ENCODE measurements around the gene SH3RF1. TPM values are rescaled to one million over a fixed set of nuclear protein-coding genes. Genes with fewer than 3 reads are reported as not detected.

The SH3RF1 gene
- total RNA-seq, 2 experiments from 2014 or later = 0.54 to 0.87 TPM

- Mint-ChIP-seq H3K4me3 (no peak overlapping the region), H3K36me3 (no peaks in the 10 kb centered on the region), H3K4me1 (peaks cover 2% of the 10 kb centered on the region), H3K9me3 (no peaks in the 10 kb centered on the region), H3K27ac (no peak overlapping the region), H3K27me3 (no peaks in the 10 kb centered on the region)
- no peak for DNase-seq
Observed at GRCh38 chr4:169163495-169163894, 107.3 kb downstream of the SH3RF1 start.

GRCh38 chr4:169160825-169161224, 109.9 kb downstream of the SH3RF1 start:
- Mint-ChIP-seq H3K36me3 (no peaks in the 10 kb centered on the region), H3K27me3 (no peaks in the 10 kb centered on the region), H3K27ac (no peak overlapping the region), H3K4me3 (no peak overlapping the region), H3K9me3 (no peaks in the 10 kb centered on the region), H3K4me1 (no peaks in the 10 kb centered on the region)
- no peak for DNase-seq

GRCh38 chr4:169159624-169160171, 111.1 kb downstream of the SH3RF1 start:
- no peaks in the 10 kb centered on the region for H3K27me3 Mint-ChIP-seq
- DNase-seq = no peak
- no peak overlapping the region for H3K4me3 Mint-ChIP-seq
- no peaks in the 10 kb centered on the region for H3K9me3 Mint-ChIP-seq
- no peak overlapping the region for H3K27ac Mint-ChIP-seq
- H3K36me3 Mint-ChIP-seq = no peaks in the 10 kb centered on the region
- H3K4me1 Mint-ChIP-seq = no peaks in the 10 kb centered on the region

DNA sequence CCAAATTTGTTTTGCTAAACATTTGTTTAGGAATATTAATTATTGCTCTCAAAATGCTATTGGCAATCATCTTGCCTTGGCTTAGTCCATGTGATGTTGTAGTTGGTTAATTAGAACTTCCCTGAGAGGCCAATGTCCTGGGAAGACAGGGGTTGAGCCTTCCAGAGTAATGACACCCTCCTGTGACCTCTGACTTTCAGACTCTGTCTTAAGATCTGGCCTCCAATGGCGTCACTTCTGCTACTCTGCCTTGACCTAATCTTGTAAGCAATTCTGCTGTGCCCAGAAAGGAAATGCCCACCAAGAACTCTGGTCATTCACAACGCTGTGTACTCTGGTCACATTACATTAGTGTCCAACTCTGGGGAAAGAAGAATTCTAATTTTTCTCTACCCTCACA, 111.9 kb downstream of the SH3RF1 start:
- Mint-ChIP-seq H3K4me3 (no peak overlapping the region), H3K27me3 (no peaks in the 10 kb centered on the region), H3K27ac (no peak overlapping the region), H3K4me1 (no peaks in the 10 kb centered on the region), H3K9me3 (no peaks in the 10 kb centered on the region), H3K36me3 (no peaks in the 10 kb centered on the region)
- no peak for DNase-seq

- Mint-ChIP-seq H3K4me1 (no peaks in the 10 kb centered on the region), H3K4me3 (no peak overlapping the region), H3K27ac (no peak overlapping the region), H3K27me3 (no peaks in the 10 kb centered on the region), H3K9me3 (no peaks in the 10 kb centered on the region), H3K36me3 (no peaks in the 10 kb centered on the region)
- no peak for DNase-seq
Observed at GRCh38 chr4:169158046-169158445, 112.7 kb downstream of the SH3RF1 start.

DNA sequence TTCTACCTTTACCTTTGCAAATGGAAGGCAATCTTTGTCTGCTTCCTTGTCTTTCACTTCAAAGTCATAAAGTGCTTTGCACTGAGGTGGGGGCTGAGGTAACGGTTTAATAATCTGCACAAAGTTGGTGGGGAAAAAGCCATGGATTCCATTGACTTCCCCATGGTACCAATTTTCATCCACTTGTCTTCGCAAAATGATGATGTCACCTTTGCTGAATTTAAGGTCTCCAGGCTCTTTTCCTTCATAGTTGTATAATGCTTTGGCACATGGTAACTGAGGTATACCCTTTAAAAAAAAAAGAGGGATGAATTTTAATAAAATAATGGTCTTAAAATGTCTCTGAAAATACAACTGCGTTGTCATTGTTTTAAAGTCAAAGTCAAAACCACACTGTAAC, 114.4 kb downstream of the SH3RF1 start:
- Mint-ChIP-seq H3K4me3 (no peak overlapping the region), H3K9me3 (no peaks in the 10 kb centered on the region), H3K4me1 (no peaks in the 10 kb centered on the region), H3K27ac (no peak overlapping the region), H3K27me3 (no peaks in the 10 kb centered on the region), H3K36me3 (no peaks in the 10 kb centered on the region)
- DNase-seq = no peak

DNA sequence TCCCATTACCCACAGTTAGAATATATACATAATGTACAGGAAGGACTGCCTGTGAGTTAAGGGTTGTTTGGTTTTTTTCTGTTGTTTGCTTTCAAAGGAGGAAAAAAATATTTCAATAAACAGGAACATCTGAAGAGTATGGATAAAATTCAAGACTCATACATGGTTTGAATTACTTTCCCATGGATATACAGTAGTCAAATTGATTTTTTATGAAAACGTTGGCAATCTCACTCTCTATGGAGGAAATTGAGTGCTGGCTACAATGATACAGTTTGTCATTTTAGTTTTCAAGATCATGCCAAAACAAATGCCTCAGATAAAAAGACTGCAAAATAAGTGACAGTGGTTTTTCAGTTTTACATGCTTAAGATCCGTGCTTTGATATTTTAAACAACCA, 116.6 kb downstream of the SH3RF1 start:
- no peak overlapping the region for H3K27ac Mint-ChIP-seq
- no peaks in the 10 kb centered on the region for H3K27me3 Mint-ChIP-seq
- DNase-seq = no peak
- H3K4me3 Mint-ChIP-seq = no peak overlapping the region
- no peaks in the 10 kb centered on the region for H3K36me3 Mint-ChIP-seq
- no peaks in the 10 kb centered on the region for H3K9me3 Mint-ChIP-seq
- H3K4me1 Mint-ChIP-seq = no peaks in the 10 kb centered on the region

GRCh38 chr4:169153481-169154087, 117.2 kb downstream of the SH3RF1 start:
- H3K27ac Mint-ChIP-seq = no peak overlapping the region
- no peaks in the 10 kb centered on the region for H3K27me3 Mint-ChIP-seq
- no peaks in the 10 kb centered on the region for H3K4me1 Mint-ChIP-seq
- no peaks in the 10 kb centered on the region for H3K9me3 Mint-ChIP-seq
- no peaks in the 10 kb centered on the region for H3K36me3 Mint-ChIP-seq
- no peak for DNase-seq
- no peak overlapping the region for H3K4me3 Mint-ChIP-seq

- no peak overlapping the region for H3K27ac Mint-ChIP-seq
- H3K9me3 Mint-ChIP-seq = no peaks in the 10 kb centered on the region
- no peak for DNase-seq
- H3K4me3 Mint-ChIP-seq = no peak overlapping the region
- H3K27me3 Mint-ChIP-seq = no peaks in the 10 kb centered on the region
- H3K4me1 Mint-ChIP-seq = no peaks in the 10 kb centered on the region
- H3K36me3 Mint-ChIP-seq = no peaks in the 10 kb centered on the region
Observed at GRCh38 chr4:169152899-169153298, 117.9 kb downstream of the SH3RF1 start.

- no peaks in the 10 kb centered on the region for H3K4me1 Mint-ChIP-seq
- no peaks in the 10 kb centered on the region for H3K36me3 Mint-ChIP-seq
- no peak overlapping the region for H3K4me3 Mint-ChIP-seq
- DNase-seq = no peak
- no peak overlapping the region for H3K27ac Mint-ChIP-seq
- no peaks in the 10 kb centered on the region for H3K27me3 Mint-ChIP-seq
- no peaks in the 10 kb centered on the region for H3K9me3 Mint-ChIP-seq
Observed at GRCh38 chr4:169152098-169152497, 118.7 kb downstream of the SH3RF1 start.

GRCh38 chr4:169151671-169152070, 119.1 kb downstream of the SH3RF1 start:
- no peak overlapping the region for H3K27ac Mint-ChIP-seq
- H3K9me3 Mint-ChIP-seq = no peaks in the 10 kb centered on the region
- no peak overlapping the region for H3K4me3 Mint-ChIP-seq
- H3K4me1 Mint-ChIP-seq = no peaks in the 10 kb centered on the region
- H3K27me3 Mint-ChIP-seq = no peaks in the 10 kb centered on the region
- no peak for DNase-seq
- H3K36me3 Mint-ChIP-seq = no peaks in the 10 kb centered on the region

DNA sequence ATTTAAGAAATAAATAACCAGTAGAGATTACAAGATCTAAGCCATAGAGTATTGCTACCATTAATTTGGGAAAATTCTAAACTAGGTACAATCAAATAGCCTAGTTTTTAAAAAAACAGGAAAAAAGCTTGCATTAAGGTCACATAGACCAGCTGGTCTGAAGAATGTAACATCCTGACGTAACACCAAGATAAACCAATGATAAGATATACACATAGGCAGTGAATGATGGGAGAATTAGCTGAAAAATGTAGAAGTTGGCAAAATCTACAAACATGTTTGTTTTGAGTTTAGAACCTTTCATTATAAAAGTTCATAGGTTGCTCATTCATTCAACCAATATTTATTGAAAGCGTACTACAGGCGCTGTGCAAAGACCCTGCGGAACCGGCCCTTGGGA, 120.0 kb downstream of the SH3RF1 start:
- Mint-ChIP-seq H3K36me3 (no peaks in the 10 kb centered on the region), H3K27ac (no peak overlapping the region), H3K27me3 (no peaks in the 10 kb centered on the region), H3K4me1 (no peaks in the 10 kb centered on the region), H3K4me3 (no peak overlapping the region), H3K9me3 (no peaks in the 10 kb centered on the region)
- no peak for DNase-seq

- Mint-ChIP-seq H3K27me3 (no peaks in the 10 kb centered on the region), H3K4me3 (no peak overlapping the region), H3K9me3 (no peaks in the 10 kb centered on the region), H3K4me1 (no peaks in the 10 kb centered on the region), H3K27ac (no peak overlapping the region), H3K36me3 (no peaks in the 10 kb centered on the region)
- no peak for DNase-seq
Observed at GRCh38 chr4:169148885-169149284, 121.9 kb downstream of the SH3RF1 start.

DNA sequence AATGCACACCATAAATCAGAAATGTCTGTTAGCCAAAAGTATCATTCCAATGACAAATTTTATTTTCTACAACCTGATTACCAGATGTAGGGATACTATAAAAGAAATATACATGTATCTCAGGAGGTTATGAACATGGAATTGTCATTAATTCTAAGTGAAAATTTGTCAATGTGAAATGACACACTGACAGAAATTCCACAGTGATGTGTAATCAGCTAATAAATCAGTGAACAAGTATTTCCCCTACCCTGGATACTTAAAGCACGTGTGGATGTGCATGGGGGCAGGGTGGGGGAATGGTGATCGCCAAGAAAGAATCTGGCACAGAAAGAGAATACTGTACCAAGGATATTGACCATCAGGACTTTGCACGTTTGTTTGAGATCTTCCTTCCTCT, 123.6 kb downstream of the SH3RF1 start:
- Mint-ChIP-seq H3K4me3 (no peak overlapping the region), H3K36me3 (no peaks in the 10 kb centered on the region), H3K27ac (no peak overlapping the region), H3K9me3 (no peaks in the 10 kb centered on the region), H3K27me3 (no peaks in the 10 kb centered on the region), H3K4me1 (no peaks in the 10 kb centered on the region)
- no peak for DNase-seq

GRCh38 chr4:169144061-169144600, 126.6 kb downstream of the SH3RF1 start:
- Mint-ChIP-seq H3K9me3 (no peaks in the 10 kb centered on the region), H3K36me3 (no peaks in the 10 kb centered on the region), H3K4me3 (no peak overlapping the region), H3K27ac (no peak overlapping the region), H3K27me3 (no peaks in the 10 kb centered on the region), H3K4me1 (no peaks in the 10 kb centered on the region)
- DNase-seq = no peak

DNA sequence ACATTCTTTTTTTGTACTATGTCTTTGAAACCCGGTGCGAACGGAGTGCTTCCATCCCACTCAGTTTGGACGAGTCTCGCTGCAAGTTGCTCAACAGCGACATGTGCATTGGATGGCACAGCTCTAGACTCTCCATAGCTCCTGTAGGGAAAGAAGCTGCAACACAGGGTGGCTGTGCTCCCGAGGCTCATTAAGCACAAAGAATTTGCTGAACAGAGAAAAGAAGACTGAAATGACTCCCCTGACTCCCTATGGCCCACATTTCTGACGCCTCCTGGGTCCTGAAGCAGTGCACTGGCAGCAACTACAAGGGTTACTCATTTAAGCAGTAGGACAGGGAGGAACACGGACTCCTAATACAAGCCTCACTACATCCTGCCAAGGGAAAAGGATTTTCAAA, 127.4 kb downstream of the SH3RF1 start:
- Mint-ChIP-seq H3K4me3 (no peak overlapping the region), H3K9me3 (no peaks in the 10 kb centered on the region), H3K27me3 (no peaks in the 10 kb centered on the region), H3K27ac (no peak overlapping the region), H3K36me3 (no peaks in the 10 kb centered on the region), H3K4me1 (no peaks in the 10 kb centered on the region)
- DNase-seq = no peak
